ENCODE data around the gene MYRF. TPM values are rescaled to one million over a fixed set of nuclear protein-coding genes. Genes with fewer than 3 reads are reported as not detected.

Gene MYRF
- total and polyA plus RNA-seq, 2 of the 13 experiments (the other 11 are each of a cell fraction or from before 2014, with no cell fraction given): 10.2 to 25.9 TPM

DNA sequence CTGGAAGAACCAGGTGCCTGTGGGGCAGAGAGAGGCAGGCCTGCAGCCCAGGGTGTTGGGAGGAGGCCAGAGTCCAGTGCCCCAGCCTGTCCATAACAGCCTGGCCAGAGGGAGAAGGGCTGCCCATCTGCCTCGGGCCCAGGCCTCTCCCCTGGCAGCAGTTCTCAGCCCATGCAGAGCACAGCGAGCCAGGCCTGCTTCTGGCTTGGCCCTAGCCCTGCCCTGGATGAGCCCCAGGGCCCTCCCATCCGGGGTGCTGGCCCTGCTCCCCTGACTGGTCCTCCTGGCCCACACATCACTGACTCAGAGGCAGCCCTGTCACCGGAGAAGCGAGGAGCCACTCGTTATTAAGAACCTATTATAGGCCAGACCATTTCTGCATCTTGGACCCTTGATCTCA lies 19.7 kb upstream of the MYRF start:
- Histone ChIP-seq H3K79me2 (ENCODE audit: insufficient read depth, low read length) (no peaks in the 10 kb centered on the region), H3K4me1 (ENCODE audit: insufficient read depth, low read length) (no peaks in the 10 kb centered on the region), H3K9ac (ENCODE audit: insufficient read depth, low read depth, low read length) (no peak overlapping the region), H4K20me1 (ENCODE audit: insufficient read depth, low read length) (no peaks in the 10 kb centered on the region), H3K4me2 (ENCODE audit: low read depth, low read length) (no peak overlapping the region), H3K36me3 (replicated peaks in 1 of 2; ENCODE audit: control insufficient read depth in 1 of 2, insufficient read depth in 2 of 2, low read length in 2 of 2) (peaks cover 22 to 27% of the 10 kb centered on the region in 2 experiments; a peak in 4 of 5 replicates), H3K27ac (ENCODE audit: extremely low read length, insufficient read depth, low read length) (no peak overlapping the region), H3K9me3 (ENCODE audit: low read length) (no peaks in the 10 kb centered on the region), H3K4me3 (replicated peaks in 1 of 3; ENCODE audit: insufficient read depth in 1 of 3, low read depth in 2 of 3, low read length in 3 of 3) (no peak overlapping the region), H2AFZ (ENCODE audit: low read length) (no peak overlapping the region), H3K27me3 (ENCODE audit: control insufficient read depth in 1 of 2, insufficient read depth in 2 of 2, low read length in 2 of 2) (no peaks in the 10 kb centered on the region)
- no CpG with 5 or more reads among the region's 6 CpGs for WGBS (ENCODE audit: low lambda C conversion rate)
- no TSS peak for BruUV-seq (replicated peaks)
- ATAC-seq (peak; percentile 18; the same call in 2 of the 3 replicates), FAIRE-seq (no peak), DNase-seq (ENCODE audit: low spot score) (no peak)
- TF ChIP-seq AGO2 (optimal IDR thresholded peaks at IDR 0.05; ENCODE audit: low read depth, low read length): peak; percentile 32
- no peak for TF ChIP-seq GFI1 (CRISPR knock-in tag; IDR thresholded peaks at IDR 0.05; ENCODE audit: borderline replicate concordance)
- TF ChIP-seq ZNF703 (CRISPR knock-in tag; IDR thresholded peaks at IDR 0.05; ENCODE audit: borderline replicate concordance): no peak
- in situ Hi-C loops (cut with HindIII; ENCODE audit: extremely low pct_ligation_motif_present, low pct_unique_long_range_greater_than_20kb): loop anchor here (5.0 kb wide), 1 partner anchor 50 kb away; the partner anchor contains the start of gene DAGLA
- intact Hi-C loops (cut with micrococcal nuclease; ENCODE audit: unreplicated experiment): loop anchor here (2.0 kb wide), 1 partner anchor 50 kb away; no protein-coding TSS in a partner anchor
- ChIA-PET POLR2A (interaction anchor here (1.0 to 2.4 kb wide), 5 partner anchors 16 to 66 kb away, joined by 3 to 16 read pairs (median 6); partner anchors contain the start of gene TMEM258), CTCF (ENCODE audit: low intra/inter-chr PET ratio, low total read pairs) (interaction anchor here (1.4 kb wide), 1 partner anchor 53 kb away, joined by 8 read pairs; the partner anchor contains the start of gene DAGLA)

DNA sequence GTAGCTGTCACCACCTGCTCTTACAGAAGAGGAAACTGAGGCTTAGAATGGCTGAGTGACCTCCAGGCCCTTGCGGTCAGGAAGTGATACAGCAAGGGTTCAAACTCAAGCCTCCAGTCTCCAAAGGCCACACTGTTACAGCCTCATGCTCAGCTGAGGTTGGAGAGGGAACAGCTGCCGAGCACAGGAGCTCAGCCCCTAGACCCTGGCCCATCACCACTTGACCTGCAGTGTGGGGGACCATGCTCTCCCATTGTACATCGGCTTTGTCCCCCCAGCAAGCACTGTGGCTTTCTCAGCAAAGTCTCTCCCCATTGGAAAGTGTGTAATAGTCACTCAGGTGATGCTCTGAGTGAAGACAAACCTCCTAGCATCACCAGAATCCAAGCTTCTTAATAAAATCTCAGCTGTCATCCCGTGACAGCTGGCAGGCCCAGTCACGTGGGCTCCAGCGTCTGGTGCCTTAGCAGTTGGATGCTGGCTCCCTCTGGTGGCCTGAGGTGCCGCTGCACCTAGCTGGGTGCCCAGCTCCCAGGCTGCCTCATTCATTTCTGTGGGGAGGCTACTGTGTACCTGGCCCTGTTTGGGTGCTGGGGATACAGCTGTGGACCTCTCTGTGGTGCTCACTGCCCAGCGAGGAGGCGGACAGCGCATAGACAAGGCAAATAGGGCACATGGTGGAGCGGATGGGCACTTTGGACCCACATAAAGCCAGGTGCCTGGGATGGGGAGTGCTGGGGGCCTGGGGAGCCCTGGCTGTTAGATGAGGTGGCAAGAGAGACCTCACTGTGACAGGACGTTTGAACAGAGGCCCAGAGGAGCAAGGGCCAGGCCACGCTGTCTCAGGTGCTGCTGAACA lies 19.1 kb upstream of the MYRF start:
- H3K4me3 ChIP-seq (replicated peaks in 1 of 3; ENCODE audit: insufficient read depth in 1 of 3, low read depth in 2 of 3, low read length in 3 of 3): no peak overlapping the region
- no TSS peak for BruUV-seq (replicated peaks)
- H3K27ac ChIP-seq (ENCODE audit: extremely low read length, insufficient read depth, low read length): no peak overlapping the region
- no peak overlapping the region for H3K4me2 ChIP-seq (ENCODE audit: low read depth, low read length)
- no peaks in the 10 kb centered on the region for H3K4me1 ChIP-seq (ENCODE audit: insufficient read depth, low read length)
- ATAC-seq (peak; percentile 85), DNase-seq (ENCODE audit: low spot score) (peak; percentile 58), FAIRE-seq (peak; percentile 79)
- peaks cover 24 to 29% of the 10 kb centered on the region in 2 experiments; a peak in 4 of 5 replicates for H3K36me3 ChIP-seq (replicated peaks in 1 of 2; ENCODE audit: control insufficient read depth in 1 of 2, insufficient read depth in 2 of 2, low read length in 2 of 2)
- POLR2A ChIA-PET: interaction anchor here (0.5 to 2.4 kb wide), 7 partner anchors 15 to 971 kb away, joined by 3 to 16 read pairs (median 3); partner anchors contain the start of gene TMEM258
- 32% methylated on average over 13 of the region's 13 CpGs for WGBS (ENCODE audit: low lambda C conversion rate)
- H3K79me2 ChIP-seq (ENCODE audit: insufficient read depth, low read length): no peaks in the 10 kb centered on the region
- H2AFZ ChIP-seq (ENCODE audit: low read length): no peak overlapping the region
- no peak overlapping the region for H3K9ac ChIP-seq (ENCODE audit: insufficient read depth, low read depth, low read length)
- H4K20me1 ChIP-seq (ENCODE audit: insufficient read depth, low read length): no peaks in the 10 kb centered on the region
- intact Hi-C loops (cut with micrococcal nuclease; ENCODE audit: unreplicated experiment): loop anchor here (2.0 kb wide), 1 partner anchor 51 kb away; no protein-coding TSS in a partner anchor
- H3K9me3 ChIP-seq (ENCODE audit: low read length): no peaks in the 10 kb centered on the region
- no peaks in the 10 kb centered on the region for H3K27me3 ChIP-seq (ENCODE audit: control insufficient read depth in 1 of 2, insufficient read depth in 2 of 2, low read length in 2 of 2)
- in situ Hi-C loops (cut with HindIII; ENCODE audit: extremely low pct_ligation_motif_present, low pct_unique_long_range_greater_than_20kb): loop anchor here (5.0 kb wide), 1 partner anchor 51 kb away; the partner anchor contains the start of gene DAGLA
- CTCF ChIA-PET (ENCODE audit: low intra/inter-chr PET ratio, low total read pairs): interaction anchor here (1.4 kb wide), 1 partner anchor 53 kb away, joined by 8 read pairs; the partner anchor contains the start of gene DAGLA
- TF ChIP-seq, protein P1, sequence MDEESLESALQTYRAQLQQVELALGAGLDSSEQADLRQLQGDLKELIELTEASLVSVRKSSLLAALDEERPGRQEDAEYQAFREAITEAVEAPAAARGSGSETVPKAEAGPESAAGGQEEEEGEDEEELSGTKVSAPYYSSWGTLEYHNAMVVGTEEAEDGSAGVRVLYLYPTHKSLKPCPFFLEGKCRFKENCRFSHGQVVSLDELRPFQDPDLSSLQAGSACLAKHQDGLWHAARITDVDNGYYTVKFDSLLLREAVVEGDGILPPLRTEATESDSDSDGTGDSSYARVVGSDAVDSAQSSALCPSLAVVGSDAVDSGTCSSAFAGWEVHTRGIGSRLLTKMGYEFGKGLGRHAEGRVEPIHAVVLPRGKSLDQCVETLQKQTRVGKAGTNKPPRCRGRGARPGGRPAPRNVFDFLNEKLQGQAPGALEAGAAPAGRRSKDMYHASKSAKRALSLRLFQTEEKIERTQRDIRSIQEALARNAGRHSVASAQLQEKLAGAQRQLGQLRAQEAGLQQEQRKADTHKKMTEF (CRISPR knock-in tag; IDR thresholded peaks at IDR 0.05): peak; percentile 65
- peak; percentile 88 for TF ChIP-seq XRCC5 (optimal IDR thresholded peaks at IDR 0.05; ENCODE audit: low read length)
- no peak for TF ChIP-seq HOXA7 (CRISPR knock-in tag; IDR thresholded peaks at IDR 0.05)

Data from HepG2 (cell line).